ENCODE data around the gene PAGE1.

Gene PAGE1

GRCh38 chrX:49664824-49665223 lies 31.0 kb downstream of the PAGE1 start:
- Mint-ChIP-seq H3K27ac (no peak overlapping the region), H3K9me3 (no peaks in the 10 kb centered on the region), H3K4me1 (ENCODE audit: low read depth) (no peaks in the 10 kb centered on the region), H3K36me3 (ENCODE audit: low read depth) (no peaks in the 10 kb centered on the region), H3K4me3 (no peak overlapping the region), H3K27me3 (no peaks in the 10 kb centered on the region)

DNA sequence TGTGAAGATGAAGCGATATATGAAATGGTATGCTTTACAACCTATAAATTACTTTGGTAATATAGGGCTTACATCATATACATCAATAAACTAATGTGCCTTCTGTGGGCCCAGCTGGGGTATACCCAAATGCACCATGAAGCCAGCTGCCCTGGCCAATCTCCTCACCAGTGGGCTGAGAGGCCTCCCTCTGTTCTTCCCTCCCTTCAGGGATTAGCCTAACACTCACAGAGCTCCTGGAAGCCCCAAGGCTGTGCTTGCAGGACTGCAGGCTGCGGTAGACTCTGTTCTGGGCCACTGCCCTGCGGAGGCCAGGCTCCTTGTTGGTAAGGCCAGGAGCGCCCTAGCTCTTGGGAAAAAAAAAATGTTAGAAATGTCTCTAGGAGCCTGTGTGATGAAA lies 33.9 kb downstream of the PAGE1 start:
- Mint-ChIP-seq H3K4me3 (no peak overlapping the region), H3K27ac (no peak overlapping the region), H3K36me3 (ENCODE audit: low read depth) (no peaks in the 10 kb centered on the region), H3K9me3 (no peaks in the 10 kb centered on the region), H3K27me3 (no peaks in the 10 kb centered on the region), H3K4me1 (ENCODE audit: low read depth) (no peaks in the 10 kb centered on the region)

GRCh38 chrX:49659771-49660170 lies 36.0 kb downstream of the PAGE1 start:
- Mint-ChIP-seq H3K9me3 (no peaks in the 10 kb centered on the region), H3K27ac (no peak overlapping the region), H3K4me1 (ENCODE audit: low read depth) (no peaks in the 10 kb centered on the region), H3K36me3 (ENCODE audit: low read depth) (no peaks in the 10 kb centered on the region), H3K4me3 (no peak overlapping the region), H3K27me3 (no peaks in the 10 kb centered on the region)

DNA sequence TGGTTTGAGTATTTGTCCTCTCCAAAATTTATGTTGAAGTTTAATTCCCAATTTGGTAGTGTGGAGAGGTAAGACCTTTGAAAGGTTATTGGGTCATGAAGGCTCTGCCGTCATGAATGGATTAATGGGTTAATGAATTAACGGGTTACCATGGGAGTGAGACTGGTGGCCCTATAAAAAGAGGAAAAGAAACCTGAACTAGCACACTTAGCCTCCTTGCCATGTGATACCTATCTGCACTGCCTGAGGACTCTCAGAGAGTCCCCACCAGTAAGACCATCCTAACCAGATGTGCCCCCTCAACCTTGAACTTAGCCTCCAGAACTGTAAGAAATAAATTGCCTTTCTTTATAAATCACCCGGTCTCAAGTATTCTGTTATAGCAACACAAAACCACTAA lies 39.3 kb downstream of the PAGE1 start:
- Mint-ChIP-seq H3K27me3 (no peaks in the 10 kb centered on the region), H3K4me1 (ENCODE audit: low read depth) (no peaks in the 10 kb centered on the region), H3K4me3 (no peak overlapping the region), H3K27ac (no peak overlapping the region), H3K9me3 (no peaks in the 10 kb centered on the region), H3K36me3 (ENCODE audit: low read depth) (no peaks in the 10 kb centered on the region)

DNA sequence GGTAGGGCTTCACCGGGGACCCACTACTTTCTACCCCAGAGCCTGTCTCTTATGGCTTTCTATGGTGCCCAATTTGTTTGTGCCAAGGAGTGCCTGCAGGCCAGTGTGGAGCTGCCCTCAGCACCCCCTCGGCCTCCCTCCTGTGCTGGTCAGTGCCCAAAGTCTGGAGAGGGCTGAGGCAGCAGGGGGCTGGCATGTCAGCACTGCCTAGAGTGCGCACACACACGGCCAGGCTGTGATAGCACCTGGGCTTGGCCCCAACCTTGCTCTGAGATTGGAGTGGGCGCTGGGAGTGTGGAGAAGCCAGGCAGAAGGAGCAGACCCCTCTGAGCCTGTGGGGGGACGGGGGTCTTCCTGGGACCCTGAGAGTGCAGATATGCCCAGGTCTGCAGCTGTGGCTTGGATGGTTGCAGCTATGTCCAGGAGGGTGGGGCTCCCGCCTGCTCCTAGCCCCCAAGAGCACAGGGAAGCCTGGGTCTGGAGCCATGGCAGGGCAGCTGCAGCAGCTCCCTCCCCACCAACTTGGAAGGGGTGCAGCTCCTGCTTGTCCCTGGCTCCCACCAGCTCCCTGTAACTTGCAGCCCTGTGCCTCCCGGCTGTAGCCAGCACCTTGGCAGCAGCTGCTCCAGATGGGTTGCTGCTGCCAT lies 50.7 kb downstream of the PAGE1 start:
- no peaks in the 10 kb centered on the region for H3K36me3 Mint-ChIP-seq (ENCODE audit: low read depth)
- no peaks in the 10 kb centered on the region for H3K4me1 Mint-ChIP-seq (ENCODE audit: low read depth)
- H3K4me3 Mint-ChIP-seq, result no peak overlapping the region
- H3K27me3 Mint-ChIP-seq, result no peaks in the 10 kb centered on the region
- no peak overlapping the region for H3K27ac Mint-ChIP-seq
- no peaks in the 10 kb centered on the region for H3K9me3 Mint-ChIP-seq
